Activated CD8-positive, alpha-beta memory T cell treated with anti-CD3 and anti-CD28 coated beads, Interleukin-2, amount 50 U/mL, for 1 hour (primary cell): ENCODE measurements around the gene WHRN.

Source experiments
- DNase-seq: peaks from one replicate; pipeline ENCODE4 v3.0.0-alpha.2; 2020; ENCODE audit errors: extremely low read depth

The WHRN gene

DNA sequence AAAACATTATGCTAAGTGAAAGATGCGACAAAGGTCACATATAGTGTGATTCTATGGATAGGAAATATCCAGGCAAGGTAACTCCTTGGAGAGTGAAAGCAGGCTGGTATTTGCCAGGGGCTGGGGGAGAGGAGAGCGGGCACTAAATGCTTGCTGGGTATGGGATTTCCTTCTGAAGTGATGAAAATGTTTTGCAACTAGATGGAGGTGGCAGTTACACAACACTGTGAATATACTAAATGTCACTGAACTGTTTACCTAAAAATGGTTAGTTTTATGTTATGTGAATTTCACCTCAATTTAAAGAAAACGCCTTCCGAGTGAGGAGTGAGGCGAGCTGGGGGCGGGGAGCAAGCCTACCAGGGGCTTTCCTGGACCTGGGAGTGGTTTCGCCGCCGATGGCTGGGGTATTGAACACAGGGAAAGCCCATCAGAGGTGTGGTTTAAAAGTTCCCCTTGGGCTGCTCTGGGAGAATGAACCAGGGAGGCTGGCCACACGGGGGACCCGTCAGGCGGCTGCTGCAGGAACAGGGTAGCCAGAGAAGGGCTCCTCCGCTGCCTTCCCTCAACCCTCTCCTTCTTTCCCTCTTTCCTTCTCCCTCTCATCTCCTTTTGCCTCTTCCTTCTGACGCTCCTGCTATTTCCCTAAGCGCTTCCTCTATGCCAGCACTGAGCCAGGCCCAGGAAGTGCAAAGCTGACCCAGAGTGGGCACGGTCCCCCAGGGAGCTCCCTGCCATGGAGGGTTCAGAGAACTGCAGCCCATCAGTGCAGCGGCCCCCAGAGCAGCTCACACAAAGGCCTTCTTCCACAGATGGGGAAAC, 122.4 kb downstream of the WHRN start:
- peak; percentile 50 for DNase-seq

DNA sequence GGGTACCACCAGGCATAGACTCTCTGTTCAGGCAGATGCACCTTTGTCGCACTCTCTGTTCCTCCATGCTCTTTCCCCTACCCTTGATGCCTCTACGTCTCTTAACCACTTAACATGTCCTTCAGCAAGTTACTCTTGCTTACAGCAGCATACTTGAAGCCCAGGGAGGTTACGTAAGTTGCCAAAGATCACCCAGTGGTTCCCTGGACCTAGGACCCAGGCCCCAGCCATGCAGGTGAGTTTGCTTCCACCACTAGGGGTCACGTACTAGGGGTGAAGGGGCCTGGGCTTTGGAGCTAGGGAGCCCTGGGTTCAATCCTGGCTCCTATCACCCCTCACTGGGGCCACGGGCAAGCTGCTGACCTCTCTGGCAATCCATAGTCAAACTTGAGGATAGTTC, 126.4 kb downstream of the WHRN start:
- no peak for DNase-seq

DNA sequence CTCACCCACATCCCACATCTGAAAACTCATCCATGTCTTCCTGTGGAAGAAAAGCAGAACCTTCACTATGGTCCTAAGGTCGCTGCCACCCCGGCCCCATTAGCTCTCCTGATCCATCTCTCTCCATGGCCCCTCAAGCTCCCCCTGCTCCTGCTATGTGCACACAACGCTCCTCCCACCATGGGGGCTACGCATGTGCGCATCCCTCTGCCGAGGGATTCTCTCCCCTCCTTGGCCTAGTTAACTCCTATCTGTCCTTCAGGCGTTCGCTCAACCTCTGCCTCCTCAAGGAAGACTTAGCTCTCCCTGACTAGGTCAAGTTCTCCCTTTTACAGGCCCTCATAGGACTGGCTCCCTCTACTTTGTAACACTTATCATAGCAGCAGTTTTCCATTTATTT, 127.3 kb downstream of the WHRN start:
- no peak for DNase-seq

DNA sequence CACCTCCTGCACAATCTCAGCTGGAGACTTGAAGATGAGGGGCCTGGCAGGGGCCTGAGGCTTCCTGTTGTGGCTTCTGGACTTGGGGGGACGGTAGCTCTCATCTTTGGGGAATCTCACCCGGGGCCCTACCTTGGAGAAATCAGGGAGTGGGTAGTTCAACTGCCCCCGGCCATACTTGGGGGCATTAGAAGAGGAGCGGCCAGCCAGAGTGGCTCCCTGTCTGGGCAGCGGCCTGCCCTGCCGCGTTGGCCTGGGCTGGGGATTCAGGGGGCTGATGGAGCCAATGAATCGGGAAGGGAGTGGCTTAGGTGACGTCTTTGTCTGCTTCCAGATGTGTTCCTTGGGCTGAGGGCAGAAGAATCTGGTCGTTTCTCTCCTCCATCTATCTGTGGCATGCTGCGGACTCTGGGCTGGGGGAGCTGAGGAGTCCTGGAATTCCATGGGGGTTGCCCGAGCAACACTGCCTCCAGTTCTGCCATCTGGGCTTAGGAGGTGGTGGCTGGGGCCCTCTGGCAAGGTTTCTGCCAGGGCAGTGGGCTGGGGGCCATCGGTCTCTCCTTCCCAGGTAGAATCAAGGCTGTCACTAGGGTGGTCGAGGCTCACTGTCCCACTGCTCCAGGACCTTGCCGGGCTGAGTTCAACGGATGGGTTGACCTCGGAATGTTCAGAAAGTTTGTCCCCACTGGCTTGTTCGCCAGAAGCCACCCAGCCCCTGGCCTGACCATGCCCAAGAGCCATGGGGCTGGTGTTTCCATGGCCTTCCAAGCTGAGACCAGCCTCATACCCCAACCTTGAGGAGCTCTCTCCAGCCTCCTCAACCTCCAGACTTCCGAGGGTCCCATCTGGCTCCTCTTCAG, 128.5 kb downstream of the WHRN start:
- no peak for DNase-seq

DNA sequence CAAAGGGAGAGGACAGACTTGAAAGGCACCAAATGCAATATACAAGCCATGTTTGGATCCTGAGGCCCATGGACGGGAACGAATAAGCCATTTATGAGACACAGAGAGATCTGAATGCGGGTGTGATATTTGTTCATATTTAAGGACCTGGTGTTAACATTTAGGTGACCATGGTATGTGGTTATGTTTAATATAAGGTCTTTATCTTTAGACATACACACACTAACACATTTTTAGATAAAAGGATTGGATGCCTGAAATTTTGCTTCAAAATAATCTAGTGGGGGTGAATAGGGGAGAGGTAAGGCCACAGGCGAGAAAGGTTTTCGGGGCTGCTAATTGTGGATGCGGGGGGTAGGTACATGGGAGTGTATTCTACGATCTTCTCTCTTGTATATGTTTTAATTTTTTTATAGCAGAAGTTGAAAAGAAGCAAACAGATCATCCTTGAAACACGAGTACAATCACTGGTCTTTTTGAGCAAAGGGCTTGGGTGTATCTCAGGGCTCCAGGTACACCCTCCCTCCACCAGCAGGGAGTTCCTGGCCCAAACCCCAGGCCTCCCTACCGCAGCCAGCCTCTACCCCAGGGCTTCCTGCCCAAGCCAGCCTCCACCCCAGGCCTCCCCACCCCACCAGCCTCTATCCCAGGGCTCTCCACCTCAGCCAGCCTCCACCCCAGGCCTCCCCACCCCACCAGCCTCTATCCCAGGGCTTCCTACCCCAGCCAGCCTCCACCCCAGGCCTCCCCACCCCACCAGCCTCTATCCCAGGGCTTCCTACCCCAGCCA, 129.7 kb downstream of the WHRN start:
- no peak for DNase-seq

DNA sequence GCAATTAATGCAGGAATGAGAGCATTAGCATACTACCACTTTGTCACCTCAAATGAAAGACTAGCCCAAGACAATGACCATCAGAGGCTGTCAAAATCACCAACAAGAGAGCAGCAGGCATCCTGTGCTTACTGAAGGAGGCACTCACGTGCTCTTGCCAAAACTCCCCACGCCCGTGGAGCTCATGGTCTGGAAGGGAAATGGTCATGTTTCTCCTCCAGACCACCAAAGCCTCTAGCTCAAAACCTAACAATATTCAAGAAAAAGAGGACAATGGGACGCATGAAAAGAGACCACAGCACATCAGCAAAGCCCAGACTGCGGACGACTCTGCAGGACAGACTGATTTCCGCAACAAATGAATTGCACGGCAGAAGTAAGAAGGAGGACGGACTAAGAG, 130.3 kb downstream of the WHRN start:
- no peak for DNase-seq

DNA sequence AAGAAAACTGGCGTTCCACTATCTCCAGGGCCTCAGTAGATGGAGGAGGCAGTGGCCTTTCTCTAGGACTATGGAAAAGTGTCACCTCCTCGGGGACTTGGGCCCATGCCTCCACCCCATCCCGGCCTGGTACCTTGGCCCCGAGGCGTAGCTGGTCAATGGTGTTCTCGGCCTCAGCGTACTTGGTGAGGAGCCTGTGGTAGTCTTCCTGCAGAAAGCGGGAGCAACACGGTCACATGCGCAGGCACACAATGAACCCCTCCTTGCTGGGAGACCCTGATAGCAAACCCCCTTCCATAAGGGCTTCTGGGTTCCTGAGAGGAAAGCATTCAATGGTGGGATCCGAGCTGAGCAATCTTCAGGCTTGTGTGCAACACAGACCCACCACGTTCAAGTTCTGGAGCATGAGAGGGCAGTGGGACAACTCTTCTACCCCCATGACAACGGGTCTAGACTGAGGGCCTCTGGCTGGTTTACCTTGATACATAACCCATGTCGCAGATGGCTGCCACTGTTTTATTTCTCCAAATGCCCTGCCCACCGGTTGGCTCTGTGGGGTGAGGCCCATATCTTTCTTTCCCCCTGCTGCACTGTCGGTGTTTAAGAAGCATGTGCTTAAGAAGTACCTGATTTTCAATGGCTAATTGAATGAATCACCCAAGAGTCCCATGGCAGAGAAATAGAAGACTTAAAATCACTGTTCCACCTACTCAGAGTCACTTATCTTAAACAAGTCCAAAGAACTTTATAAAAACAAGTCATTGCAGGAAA, 131.1 kb downstream of the WHRN start:
- DNase-seq = no peak

DNA sequence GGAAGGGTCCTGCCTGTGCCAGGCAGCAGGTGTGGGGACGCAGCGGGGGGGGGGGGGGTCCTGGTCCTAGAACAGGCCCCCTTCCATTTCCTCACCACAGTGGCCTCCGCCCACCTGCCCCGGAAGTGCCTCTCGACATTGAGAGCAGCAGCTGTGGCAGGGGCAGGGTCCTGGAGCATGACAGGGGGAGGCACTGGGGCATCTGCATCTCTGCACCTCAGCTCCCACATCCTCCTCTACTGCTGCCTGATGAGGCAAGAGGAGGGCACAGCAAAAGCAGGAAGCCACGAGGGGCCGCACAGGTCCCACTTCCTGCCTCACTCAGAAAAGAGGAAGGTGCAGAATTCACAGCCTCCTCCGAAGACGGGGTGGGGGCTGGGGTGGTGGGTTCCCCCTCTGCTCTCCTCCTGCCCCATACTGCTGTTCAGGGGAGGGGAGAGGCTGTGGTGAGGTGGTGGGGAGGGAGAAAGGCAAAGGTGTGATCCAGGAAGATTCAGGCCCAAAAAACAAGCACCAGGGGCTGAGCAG, 132.3 kb downstream of the WHRN start:
- DNase-seq = peak; percentile 65

DNA sequence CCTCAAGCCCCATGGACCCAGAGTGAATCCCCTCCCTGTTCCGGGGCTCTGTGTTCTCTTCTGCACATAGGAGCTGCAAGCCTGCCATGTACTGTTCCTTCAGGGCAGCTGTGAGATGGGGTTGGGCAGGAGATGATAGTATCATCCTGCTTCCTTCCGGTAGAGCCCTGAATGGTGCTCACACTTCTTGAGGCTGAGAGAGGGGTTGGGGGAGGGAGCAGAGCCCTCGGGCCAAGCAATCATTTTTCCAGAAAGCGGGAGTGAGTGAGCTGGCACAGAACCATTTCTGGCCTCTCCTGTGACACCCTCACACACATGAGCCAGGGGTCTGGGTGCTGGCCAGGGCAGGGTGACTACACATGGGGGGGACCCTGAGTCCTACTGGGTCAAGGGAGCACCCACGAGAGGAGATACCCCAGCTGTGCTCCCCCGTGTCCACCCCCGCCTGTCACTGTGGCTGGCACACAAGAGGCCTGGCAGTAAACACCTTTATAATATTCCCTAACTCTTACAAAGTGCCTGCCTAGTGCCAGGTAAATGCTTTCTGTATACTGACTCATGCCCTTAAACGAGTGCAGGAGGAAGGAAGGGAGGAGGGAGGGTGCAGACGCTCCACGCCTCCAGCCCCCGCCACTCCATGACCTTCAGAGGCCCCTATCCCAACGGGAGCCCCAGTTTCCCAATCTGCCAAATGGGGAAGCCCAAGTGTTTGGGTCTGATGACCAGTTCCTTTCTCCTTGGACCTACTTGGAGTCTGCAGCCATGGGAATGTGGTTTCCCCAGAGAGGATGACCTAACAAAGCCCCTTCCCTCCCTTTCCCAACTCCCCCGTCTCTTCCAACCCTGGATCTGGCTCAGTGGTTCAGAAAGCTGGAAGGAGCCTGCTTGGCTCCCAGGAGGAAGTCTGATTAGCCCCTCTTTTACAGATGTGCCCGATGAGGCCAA, 133.0 kb downstream of the WHRN start:
- no peak for DNase-seq

DNA sequence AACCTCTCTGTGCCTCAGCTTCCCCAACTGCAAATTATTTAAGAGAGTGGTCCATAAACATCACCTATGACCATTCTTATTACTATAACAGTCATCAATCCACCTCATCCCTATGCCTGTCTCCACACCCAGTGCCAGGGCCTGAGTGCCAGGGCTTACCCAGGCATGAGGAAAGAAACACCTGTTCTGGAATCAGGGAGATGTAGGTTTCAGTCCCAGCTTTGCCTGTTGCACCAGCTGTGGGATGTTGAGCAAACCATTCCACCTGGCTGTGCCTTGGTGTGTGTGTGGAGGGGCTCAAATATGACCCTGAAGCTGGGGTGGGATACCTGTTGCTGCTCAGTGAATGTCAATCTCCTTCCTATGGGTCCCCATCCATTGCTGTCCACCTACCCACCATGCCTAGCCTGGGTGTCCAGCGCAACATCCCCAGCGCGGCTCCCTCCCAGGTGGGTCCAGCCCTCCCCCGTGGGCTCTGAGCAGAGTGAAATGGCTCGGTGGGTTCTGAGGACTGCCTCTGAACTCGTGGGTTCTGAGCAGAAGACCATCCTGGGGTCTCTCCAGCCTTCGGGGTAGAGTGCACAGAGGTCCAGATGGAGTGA, 133.8 kb downstream of the WHRN start:
- DNase-seq = no peak

DNA sequence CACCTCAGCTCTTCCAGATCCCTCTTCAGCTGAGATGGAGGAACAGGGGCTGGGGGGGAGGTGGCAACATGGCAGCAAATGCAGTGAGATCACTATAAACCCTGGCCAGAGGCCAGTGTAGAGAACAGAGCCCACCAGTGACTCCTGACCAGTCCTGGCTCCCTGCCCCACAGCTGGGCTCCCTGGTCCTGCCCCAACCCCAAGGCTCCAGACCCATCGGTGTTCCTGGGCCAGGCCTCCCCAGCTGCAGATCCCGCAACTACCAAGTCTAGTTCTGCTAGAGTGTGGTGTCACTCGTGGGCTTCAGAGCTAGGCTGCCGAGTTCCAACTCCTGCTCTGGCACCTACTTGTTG, 134.3 kb downstream of the WHRN start:
- no peak for DNase-seq

DNA sequence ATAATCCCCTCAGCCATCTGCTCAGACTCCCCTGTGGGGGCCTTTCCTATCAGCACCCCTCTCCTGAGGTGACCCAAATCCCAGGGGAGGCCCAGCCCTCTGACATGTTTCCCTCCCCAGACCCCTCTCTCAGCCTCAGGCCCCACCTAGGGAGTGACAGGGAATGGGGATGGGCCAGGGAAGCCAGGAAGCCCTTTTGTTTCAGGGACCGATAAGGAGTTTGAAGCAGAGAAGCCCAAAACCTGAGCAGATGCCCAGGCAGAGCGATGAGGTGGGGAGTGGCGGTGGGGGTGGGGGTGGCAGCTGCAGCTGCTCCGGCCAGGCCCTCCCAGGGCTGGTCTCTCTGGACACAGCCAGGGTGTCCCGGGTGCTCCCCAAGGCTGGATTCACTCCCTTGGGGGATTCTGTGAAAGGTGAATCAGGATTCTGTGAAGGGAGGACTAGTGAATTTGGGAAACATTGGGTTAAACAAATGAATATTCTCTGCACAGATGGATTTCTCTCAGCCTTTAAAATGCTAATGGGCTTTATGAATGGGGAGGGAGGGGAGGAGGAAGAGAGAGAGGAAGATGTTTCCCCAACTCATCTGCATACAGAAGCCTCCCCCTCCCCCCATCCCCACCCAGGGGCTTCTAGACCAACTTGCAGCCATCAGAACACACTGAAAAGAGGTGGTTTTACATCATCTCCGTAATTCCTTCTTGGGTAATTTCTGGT, 134.9 kb downstream of the WHRN start:
- DNase-seq = no peak

DNA sequence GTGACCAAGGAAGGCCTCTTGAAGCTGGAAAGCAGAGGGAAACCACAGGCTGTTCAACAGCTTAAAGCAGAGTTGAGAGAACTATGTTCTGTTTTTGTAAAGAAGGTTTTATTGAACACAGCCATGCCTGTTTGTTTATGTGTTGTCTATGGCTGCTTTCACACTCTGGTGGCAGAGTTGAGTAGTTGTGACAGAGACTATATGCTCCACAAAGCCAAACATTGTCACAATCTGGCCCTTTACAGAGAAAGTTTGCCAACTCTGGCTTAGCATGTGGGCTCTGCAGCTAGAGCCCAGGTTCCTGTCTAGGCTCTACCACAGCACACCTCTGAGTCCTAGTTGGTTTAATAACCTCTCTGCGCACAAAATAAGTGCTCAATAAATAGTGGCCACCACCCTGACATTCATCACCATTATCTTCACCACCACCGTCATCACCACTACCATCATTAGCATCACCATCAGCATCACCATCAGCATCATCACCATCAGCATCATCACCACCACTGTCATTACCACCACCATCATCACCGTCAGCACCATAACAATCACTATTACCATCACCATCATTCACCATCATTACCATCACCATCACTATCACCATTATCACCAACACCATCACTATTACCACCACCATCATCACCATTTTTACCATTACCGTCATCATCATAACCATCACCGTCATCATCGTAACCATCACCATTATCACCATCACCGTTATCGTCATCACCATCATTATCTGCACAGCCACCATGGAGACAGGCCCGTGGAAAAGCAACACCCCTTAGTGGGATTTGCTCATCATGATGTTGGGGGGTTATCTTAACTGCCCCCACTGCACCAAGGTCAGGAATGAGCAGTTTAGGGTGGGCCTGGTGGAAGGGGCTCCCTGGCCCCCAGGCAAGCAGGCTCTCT, 135.8 kb downstream of the WHRN start:
- no peak for DNase-seq

DNA sequence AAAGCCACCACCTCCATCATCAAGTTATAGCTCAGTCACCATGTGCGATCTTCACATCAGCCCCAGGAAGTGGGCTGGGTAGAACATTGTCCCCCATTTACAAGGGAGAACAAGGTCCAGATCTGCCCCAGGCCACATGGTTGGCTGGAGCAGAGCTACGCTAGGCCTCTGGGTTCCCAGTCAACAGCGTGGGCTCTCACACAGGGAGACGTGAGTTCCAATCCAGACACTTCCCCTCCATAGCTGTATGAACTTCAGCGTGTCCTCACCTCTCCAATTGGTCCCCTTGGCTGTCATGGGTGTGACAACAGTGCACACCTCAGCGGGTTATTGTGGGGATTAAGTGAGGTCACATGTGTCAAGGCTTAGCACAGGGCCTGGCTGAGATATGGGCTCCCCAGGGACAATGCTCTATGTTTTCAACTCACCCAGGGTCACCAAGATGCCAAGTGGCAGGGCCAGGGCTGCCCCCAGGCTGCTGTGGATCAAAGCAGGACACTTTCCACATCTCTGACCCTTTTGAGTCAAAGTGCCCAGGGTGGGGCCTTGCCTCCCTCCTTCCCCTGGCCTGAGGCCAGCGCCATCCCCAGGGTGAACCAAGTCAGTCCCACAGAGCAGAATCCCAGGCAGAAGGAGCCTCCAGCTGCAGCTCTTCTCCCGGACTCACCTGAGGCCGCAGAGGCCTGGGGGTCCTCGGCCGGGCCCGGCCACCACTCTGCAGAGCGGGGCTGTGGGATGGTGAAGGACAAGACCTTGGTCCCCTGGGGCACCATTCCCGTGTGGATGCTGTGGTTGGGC, 137.3 kb downstream of the WHRN start:
- no peak for DNase-seq

DNA sequence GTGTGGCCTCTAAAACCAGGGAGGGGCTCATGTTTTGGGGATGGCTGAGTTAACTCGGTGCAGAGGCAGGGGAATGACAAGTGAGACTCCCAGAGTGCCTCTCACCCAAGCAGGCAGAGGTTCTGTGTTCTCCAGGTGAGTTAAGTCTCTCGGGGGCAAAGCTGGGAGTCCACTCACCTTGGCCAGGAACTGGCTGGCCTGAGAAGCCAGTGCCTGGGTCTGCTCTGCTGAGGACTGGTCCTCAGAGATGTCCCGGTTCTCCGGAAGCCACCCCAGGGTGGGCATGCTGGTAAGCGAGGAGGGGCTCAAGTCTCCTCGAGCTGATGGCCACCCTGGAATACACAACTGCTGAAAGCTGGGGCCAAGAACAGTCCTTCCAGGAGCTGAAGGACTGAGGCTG, 137.9 kb downstream of the WHRN start:
- DNase-seq = no peak

DNA sequence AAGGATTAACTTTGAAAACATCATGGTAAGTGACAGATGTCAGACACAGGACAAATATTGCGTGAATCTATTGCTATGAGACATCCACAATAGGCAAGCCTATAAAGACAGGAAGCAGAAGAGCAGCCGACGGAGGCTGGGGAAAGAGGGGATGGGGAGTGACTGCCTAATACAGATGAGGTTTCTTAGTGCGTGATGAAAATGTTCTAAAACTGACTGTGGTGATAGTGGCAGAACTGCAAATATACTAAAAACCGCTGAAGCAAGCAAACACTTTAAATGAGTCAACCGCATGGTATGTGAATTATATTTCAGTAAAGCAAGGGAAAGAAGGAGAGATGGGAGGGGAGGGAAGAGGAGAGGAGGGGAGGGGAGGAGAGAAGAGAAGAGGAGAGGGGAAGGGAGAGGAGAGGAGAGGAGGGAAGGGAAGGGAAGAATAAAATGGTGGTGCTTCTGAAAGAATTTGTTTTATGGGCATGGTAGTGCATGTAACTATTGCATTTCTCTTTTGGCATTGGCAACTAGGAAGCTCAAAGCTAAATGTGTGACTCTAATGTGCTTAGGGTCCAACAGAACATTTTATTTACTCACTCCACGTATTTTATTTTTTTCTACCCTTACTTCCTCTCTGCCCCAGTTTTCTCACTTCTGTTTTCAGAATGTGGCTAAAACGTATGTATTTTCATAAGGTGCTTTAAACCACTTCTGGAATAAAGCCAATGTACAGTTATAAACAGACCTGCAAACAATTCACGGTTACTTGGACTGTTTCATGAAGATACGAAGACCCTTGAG, 138.7 kb downstream of the WHRN start:
- DNase-seq = no peak
